HG02840 (cell line): ENCODE data around the gene SART3.
A peak's percentile ranks its signal among the peaks of the same experiment; 100 is the strongest.

Source experiments
- ATAC-seq: cut with Tn5 transposase; IDR thresholded peaks from one replicate; pipeline ENCODE4 v1.9.1; 2021; ENCODE audit warnings: mild to moderate bottlenecking, moderate library complexity, moderate number of reproducible peaks; ENCODE audit not compliant: unreplicated experiment, low FRiP score

Gene SART3

GRCh38 chr12:108560752-108561719 lies at the start of gene SART3:
Gene SART3, minus strand, starts transcription at chr12:108561173. Its CDS starts 19 bp downstream, at chr12:108561154.
- ATAC-seq = peak; percentile 36

- no peak for ATAC-seq
These were observed 49.4 kb upstream of the SART3 start for GRCh38 chr12:108610336-108610815.

- ATAC-seq = no peak
These were observed 48.8 kb upstream of the SART3 start for GRCh38 chr12:108609537-108610335.

GRCh38 chr12:108608616-108609015 lies 47.6 kb upstream of the SART3 start:
- ATAC-seq = no peak

GRCh38 chr12:108607981-108608600 lies 47.1 kb upstream of the SART3 start:
- no peak for ATAC-seq

GRCh38 chr12:108606492-108606891 lies 45.5 kb upstream of the SART3 start:
- ATAC-seq = no peak

- ATAC-seq = no peak
These were observed 44.9 kb upstream of the SART3 start for GRCh38 chr12:108605690-108606406.

- no peak for ATAC-seq
These were observed 44.2 kb upstream of the SART3 start for GRCh38 chr12:108605000-108605689.

- no peak for ATAC-seq
These were observed 43.4 kb upstream of the SART3 start for GRCh38 chr12:108604208-108604941.

GRCh38 chr12:108603743-108604142 lies 42.8 kb upstream of the SART3 start:
- no peak for ATAC-seq

GRCh38 chr12:108602976-108603704 lies 42.2 kb upstream of the SART3 start:
- no peak for ATAC-seq

- no peak for ATAC-seq
These were observed 41.3 kb upstream of the SART3 start for GRCh38 chr12:108602209-108602705.

GRCh38 chr12:108600702-108601007 lies 39.7 kb upstream of the SART3 start:
- ATAC-seq = no peak

GRCh38 chr12:108599948-108600701 lies 39.2 kb upstream of the SART3 start:
- ATAC-seq = no peak

- no peak for ATAC-seq
These were observed 38.6 kb upstream of the SART3 start for GRCh38 chr12:108599541-108599940.

GRCh38 chr12:108598553-108599250 lies 37.7 kb upstream of the SART3 start:
- no peak for ATAC-seq
